ENCODE results near the gene SCAMP5.

Gene SCAMP5

DNA sequence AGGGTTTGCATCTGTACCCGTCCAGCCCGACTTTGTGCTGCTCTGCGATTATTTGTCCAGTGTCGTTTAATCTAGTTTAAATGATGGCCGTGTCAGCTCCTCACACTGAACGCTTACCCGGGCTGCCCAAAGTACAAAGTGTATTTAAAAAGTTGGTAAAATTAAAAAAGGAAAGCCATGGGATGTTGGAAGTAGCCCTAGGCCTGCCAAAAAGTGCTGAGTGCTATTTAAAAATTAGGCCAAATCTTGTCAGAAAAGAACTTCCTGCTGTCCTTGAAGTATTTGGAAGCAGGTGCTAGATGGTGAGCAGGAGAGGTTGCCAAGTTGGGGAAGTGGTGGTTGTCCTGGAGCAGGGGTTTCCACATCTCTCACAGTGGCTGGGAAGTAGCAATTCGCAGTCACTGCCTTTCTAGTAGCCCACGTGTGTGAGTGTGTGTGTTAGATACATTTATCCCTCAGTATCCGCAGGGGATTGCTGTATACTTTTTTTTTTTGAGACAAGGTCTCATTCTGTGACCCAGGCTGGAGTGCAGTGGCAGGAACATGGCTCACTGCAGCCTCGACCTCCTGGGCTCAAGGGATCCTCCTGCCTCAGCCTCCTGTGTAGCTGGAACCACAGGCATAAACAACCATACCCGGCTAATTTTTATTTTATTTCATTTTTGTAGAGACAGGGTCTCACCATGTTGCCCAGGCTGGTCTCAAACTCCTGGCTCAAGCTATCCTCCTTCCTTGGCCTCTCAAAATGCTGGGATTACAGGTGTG is 28.7 kb downstream of the SCAMP5 start:
- peak; percentile 52 for DNase-seq

DNA sequence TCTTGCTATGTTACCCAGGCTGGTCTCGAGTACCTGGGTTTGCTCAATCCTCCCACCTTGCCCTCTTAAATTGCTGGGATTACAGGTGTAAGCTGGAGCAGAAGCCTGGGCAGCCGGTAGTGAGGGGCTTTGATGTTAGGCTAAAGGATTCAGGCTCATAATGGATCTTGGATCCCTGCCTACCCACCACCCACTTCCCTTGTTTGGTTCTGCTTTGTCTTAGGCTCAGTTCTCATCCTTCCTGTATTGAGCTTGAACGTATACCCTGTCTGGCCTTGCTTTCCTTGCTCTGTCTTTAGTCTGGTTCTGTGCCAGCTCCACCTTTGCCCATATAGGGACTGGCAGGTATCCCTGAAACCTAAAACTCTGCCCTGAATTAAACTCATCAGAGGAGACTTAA is 29.7 kb downstream of the SCAMP5 start:
- no peak for DNase-seq

DNA sequence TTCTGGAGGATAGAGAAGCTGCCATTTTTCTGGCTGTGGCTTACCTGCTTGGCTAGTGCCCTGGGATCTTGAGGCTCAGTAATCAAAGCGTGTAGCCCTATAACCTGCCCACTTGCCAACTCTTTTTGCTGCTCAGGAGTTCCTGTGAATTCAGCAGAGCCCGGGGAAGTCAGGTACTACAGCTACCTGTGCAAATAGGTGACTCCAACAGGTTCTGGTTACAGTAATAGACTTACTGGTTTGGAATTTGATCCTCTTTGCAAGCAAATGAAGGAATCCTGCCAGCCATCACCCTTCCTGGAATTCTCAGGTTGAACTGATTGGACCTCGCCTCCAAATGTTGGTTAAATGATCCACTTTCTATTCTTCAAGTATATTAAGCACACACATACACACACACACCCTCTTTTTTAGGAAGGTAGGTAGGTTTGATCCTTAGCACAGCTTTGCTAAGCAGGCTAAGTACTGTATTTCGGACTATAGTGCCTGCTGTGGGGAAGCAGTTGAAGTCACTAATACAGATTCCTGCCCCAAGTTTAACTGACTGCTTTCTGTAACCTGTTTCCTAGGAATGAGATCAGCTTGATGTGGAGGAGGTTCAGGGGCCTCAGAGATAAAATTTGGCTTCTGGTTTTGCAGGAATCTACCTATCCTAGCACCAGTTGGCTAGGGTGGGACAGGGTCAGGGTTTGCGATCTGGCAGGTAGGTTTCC is 30.3 kb downstream of the SCAMP5 start:
- DNase-seq = no peak

DNA sequence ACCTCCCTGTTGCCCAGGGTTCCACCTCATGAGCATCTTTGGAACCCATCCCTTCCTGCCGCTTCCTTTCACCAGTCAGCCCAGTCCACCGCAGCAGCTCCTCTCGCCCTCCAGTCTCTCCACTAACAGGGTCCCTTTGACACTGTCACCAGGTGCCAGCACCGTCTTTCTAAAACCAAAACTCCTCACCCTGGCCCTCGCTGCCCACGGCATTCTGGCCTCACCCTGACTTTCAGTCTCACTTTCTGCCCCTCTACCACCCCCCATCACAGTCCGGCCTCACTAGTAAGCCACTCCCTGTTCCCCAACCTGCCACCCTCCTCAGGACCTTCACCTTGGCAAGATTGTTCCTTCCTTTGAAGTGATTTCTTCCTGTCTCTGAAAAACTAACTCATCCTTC is 32.2 kb downstream of the SCAMP5 start:
- no peak for DNase-seq

DNA sequence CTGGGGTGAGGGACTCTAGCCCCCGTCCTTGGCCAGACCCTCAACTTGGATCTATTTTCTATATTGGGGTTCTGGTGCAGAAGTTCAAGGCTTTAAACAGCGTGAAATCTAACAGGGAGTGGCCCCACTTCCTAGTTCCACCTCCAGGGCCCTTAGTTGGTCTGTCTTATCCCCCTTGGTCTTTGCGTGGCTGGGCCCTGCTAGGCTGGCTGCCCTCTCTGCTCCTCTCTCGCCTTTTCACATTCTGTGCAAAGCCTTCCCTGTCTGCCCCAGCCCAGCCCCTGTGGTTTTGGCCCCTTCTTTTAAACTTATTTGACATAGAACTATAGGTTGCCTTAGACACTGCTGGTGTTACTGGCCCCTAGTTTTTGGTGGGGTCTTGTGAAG is 33.6 kb downstream of the SCAMP5 start:
- DNase-seq = no peak

DNA sequence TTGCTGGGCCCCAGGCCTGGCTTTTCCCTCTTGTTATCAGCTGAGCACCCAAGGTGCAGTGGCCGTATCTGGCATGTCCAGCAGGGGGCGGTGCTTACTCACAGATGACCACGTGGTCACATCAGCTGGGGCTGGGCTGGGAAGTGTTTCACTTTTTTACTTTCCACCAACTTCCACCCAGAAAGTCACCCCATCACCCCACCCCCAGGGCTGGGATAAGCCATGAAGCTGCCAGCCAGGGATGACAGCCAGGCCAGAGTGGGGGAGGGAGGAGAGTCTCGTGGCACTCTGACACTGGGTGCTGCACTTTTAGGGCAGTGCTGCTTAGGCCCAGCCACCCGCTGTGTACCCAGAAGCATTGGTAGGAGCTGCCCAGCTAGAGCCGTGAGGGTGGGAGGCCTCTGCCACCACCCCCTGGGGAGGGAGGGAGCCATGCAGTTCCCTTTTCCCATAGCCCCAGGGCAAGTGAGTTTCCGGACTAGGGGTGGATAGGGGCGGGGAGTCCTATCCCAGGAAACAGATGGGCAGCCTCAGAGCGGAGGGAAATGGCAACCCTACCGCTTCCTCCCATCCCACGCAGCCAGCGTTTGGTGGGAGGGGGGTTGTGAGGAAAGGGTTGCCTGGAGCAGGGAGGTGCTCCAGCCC is 34.1 kb downstream of the SCAMP5 start:
- DNase-seq = peak; percentile 81

DNA sequence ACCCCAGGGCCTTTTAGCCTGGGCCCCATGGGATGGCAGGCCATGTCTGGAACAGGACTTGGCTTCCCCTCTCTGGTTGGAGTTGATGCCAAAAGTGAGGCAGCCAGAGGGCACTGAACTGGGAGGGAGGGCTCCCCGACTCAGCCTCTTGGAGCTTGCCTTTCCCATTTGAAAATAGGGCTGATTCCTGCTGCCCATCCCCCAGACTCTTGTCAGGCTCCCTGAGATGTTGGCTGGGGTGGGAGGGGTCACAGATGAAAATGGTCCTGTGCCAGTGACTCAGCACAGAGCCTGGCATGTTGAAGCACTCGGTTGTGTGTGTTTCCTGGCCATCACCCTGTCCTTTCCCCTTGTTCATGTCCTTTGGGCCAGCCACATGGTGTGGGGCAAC is 34.7 kb downstream of the SCAMP5 start:
- DNase-seq = no peak

DNA sequence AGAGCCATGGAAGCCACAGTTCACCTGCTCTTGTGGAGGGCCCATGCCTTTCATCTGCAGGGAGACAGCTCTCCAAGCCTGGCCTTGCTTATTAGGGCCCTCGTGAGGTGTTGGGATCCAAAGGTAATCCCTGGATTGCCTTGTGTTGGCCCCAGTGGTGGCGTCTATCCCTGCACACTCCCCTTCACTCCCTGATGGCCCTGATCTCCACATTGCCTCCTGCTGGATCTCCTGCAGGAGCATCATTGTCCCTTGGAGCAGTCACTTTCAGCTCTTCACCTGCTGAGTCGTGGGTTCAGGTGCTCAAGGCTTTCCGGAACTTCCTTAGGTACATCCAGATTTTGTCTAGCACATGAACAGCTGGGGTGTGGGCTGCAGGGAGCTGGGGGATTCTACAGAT is 35.1 kb downstream of the SCAMP5 start:
- no peak for DNase-seq

DNA sequence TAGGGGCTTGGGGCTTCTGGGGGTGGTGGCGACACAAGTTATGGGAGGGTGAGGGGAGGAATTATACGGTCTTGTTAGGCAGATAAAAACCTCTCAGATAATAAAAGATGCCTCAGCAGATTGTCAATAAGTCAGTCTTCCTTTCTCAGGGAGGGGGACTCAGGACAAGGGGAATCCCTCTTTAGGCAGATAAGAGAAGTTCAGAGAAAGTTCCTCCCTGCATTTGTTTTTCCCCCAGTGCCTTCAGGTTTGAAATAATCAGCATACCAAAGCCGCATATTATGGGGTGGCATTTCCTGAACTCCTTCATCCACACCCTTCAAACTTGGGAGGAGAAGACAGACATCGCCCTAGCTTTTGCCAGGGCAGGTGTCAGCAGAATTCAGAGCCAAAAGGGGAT is 36.5 kb downstream of the SCAMP5 start:
- no peak for DNase-seq

DNA sequence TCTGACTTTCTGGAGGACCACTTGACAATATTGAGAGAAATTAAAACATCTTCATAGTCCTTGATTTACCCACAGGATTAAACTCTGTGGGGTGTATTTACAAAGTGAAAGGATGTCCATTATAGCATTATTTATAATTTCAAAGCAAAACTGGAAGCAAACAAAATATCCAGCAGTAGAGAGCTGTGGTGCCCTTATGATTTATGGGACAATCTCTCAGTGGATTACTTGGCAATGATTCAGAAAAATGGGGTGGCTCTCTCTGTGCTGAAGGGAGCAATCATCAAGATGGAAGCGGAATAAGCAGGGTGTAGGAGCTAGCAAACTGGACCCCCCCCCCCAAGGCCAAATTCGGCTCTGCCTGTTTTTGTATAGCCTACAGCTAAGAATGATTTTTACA is 37.0 kb downstream of the SCAMP5 start:
- no peak for DNase-seq

DNA sequence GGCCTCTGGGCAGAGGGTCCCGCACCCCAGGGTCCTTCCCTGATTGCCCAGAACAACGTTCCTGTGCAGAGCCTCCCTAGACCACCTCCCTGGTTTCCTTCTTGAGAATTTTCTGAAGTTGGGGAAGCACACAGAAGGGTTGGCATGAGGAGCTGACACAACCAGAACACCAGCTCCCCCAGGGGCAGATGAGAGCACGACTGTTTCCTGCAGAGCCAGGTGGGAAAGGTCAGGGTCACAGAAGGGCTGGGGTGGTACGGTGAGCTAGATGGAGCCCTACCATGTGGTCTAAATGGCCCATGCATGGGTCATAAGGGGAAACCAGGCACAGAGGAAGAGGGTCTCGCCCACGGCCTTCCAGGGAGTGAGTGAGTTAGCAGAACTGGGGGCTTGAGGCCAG is 38.4 kb downstream of the SCAMP5 start:
- DNase-seq = no peak

DNA sequence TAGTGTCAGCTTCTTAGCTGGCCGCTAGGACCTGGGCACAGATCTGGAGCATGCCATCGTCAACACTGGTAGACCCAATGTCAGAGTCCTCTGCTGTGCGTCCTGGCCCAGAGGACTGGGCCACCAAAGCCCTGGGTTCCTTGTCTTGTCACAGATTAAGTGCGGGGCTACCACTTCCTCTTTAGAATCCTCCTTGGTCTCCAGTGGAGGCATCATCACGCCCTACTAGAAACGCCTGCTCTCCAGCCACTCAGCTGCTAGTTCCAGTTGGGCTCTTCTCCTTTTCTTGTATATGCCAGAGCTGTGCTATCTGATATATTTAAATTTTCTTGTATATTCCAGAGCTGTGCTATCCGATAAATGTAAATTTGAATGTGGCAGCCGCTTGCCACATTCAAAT is 39.3 kb downstream of the SCAMP5 start:
- DNase-seq = no peak

DNA sequence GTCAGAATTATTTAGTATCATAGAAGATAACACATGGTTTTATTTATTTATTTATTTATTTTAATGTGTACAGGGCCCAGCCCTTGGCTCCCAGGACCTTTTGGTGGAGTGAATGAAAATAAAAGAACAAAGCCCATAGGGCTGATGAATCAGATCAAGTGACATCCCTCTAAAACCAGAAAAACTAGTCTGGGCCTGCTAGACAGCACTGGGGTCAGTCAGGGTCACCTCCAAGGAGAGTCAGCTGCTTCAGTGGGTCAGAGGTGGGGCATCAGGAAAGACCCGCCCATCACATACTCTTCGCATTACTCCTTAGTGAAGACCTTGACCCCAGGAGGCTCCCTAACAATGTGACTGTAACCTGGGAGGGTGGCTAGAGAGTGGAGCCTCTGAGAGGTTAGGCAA is 40.9 kb downstream of the SCAMP5 start:
- DNase-seq = peak; percentile 72

DNA sequence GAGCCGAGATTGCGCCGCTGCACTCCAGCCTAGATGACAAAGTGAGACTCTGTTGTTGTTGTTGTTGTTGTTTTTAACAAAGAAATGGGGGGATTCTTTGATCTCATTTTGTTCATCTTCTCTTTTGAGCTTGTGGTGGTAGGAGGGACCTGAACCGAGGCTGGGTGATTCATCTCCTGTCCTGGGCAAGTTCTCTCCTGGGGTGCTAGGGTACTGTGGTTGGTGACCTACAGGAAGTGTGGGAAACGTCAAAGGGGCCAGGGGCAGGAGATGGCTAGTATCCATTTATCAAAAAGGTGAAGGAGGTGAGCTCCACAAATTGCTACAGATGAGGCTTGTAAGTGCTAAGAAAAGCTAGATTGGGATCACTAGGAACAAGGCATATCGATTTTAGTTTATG is 42.3 kb downstream of the SCAMP5 start:
- no peak for DNase-seq

DNA sequence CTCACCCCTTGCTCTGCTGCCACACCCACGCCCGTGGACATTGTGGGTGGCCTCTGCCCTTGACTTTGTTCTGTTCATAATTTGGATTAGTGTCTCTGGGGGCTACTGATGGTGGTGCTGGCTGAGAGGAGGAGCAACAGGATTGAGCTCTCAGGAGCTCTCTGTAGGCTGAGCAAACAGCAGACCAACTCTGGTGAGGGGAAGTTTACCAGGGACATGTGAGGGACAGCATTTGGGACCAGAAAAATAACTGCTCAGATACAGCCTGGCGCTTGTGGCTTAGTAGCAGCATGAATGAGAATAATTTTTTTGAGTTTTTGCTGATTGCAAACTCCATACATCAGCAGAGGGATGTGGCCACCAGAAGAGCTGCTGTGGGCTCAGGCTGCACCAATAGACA is 42.9 kb downstream of the SCAMP5 start:
- DNase-seq = no peak

DNA sequence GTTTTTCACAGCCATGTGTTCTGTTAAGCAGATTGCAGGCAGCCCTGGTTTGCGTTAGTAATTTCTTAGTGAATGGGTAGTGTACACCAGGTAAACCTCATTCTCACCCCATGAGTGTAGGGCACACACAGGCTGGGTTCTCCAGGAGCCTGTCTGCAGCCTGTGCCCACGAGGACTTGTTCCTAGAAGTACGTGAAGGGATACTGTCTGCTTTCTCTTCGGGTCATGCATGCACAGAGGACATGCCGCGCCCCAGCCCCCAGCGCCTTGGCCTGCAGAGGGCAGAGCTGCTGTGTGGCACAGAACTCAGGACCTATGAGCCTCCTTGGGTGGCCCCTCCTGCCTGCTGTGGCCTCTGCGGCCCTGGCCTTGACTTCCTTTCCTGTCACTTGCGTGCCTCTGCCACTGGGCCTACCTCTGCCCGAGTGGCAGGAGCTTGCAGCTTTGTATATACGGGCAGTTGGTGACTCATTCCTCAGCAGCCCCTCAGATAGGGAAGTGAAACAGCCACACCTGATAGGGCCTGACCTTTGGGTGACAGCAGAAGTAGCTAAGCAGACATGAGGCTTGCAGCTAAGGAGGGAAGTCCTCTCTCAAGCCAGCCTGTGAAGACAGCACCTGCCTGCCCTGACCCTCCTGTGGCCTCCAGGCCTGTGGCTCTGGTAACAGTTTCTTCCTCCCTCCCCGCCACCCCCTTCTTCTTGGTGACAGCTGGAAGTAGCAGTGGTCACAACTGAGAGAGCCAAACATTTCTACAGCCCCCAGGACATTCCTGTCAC is 47.6 kb downstream of the SCAMP5 start:
- peak; percentile 72 for DNase-seq

DNA sequence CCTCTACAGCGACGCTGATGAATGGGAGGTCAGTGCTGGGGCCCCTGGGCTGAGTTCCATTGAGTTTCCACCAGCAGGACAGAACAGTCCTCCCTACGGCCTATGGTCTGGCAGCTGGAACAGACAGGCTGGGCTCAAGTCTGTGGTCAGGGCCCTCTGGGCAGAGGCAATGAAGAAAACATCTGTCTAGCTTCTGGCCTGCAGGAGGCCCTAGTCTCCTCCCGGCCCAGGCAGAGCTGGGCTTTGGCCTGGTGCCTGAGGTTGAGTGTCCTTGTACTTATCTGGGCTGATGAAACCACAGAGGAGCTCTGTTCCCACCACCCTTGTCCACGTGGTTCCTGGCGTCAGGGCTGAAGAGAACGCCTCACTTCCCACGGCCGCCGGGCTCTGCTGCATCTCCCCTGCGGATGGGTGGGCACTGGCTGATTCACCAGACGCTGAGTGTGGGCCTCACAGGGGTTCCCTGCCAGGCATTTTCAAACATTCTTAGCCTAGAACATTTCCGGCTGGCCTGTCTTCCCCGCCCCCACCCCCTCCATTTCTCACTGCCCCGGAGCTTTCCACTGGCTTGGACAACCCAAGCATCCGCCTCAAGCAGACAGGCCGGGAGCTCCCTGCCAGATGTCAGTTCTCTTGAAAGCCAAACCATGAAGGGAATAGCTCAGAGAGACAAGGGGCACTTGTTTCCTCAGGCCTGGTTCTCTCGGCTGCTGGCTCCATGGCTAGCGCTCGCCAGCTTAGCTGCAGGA is 48.3 kb downstream of the SCAMP5 start:
- DNase-seq = peak; percentile 41

DNA sequence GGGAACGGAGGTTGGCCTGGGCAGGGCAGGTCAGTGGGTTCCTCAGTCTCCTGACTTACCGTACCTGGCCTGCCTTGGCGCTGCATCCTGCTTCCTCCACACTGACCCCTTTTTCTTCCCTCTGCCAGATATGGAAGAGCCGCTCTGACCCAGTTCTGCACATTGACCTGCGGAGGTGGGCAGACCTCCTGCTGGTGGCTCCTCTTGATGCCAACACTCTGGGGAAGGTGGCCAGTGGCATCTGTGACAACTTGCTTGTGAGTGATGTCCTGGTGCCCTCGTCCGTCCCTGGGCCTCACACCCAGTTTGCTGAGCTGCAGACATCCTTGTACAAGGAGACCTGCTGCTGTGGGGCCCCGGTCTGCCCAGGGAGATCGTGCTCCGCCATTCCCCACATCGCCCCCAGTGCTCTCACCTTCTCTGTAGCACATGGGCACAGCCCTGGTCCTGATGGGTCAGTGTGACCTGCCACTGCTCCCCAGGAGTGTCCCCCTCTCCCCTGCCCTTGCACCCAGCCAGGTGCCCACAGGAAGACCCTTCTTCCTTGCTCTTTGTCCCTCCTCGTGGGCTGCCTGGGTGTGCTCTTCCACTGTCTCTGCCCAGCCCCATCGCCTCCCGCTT is 49.0 kb downstream of the SCAMP5 start:
- no peak for DNase-seq

DNA sequence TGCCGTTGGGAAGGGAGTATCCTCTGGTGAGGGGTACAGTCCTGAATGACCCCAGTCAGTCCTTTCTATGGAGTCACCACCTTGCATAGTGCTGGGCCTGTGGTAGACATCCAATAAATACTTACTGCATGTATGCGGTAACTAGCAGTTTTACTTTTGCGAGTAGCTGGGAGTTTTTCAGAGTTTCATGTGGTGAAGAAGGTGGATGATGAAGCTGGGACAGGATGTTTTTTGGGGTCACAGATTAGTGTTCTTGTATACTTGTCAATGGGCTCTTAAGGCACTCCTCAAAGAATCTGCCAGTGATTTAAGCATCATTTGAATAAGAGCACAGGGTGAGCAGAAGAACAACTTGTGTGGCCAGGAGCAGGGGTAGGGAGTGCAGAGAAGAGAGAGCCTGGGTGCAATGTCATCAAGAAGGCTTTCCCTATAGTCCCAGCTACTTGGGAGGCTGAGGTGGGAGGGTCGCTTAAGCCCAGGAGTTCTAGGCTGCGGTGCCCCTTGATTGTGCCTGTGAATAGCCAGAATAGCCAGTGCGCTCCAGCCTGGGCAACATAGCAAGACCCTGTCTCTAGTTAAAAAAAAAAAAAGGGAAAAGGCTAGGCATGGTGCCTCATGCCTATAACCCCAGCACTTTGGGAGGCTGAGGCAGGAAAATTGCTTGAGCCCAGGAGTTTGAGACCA is 50.1 kb downstream of the SCAMP5 start:
- DNase-seq = no peak

DNA sequence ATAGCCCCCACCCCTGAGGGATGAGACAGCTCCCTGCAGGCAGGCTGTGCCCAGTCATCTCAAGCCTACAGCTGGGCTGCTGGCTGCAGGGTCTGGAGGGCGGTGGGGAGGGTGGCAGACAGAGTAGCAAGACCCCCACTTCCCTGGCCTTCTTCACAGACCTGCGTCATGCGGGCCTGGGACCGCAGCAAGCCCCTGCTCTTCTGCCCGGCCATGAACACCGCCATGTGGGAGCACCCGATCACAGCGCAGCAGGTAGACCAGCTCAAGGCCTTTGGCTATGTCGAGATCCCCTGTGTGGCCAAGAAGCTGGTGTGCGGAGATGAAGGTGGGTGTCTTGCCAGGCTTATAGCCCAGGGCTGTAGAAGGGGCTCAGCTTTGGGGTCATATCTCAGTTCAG is 53.0 kb downstream of the SCAMP5 start:
- no peak for DNase-seq

DNA sequence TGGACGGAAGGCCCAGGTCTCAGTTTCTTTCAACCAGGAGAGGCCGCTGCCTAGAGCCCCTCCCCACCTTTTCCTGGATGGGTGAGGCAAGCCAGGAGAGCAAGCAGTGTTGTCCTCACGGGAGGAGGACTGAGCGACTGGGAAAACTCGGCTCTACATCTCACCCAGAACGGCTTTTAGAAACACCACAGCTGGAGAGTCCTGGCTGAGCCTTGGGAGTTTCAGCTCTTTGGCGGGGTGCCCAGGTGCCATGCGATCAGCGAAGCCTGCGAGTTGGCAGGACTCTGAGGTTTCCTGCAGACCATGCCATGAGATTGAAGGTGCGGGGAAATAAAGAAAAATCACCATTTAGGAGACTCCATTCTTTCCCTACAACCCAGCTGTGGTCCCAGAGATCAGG is 54.0 kb downstream of the SCAMP5 start:
- no peak for DNase-seq

DNA sequence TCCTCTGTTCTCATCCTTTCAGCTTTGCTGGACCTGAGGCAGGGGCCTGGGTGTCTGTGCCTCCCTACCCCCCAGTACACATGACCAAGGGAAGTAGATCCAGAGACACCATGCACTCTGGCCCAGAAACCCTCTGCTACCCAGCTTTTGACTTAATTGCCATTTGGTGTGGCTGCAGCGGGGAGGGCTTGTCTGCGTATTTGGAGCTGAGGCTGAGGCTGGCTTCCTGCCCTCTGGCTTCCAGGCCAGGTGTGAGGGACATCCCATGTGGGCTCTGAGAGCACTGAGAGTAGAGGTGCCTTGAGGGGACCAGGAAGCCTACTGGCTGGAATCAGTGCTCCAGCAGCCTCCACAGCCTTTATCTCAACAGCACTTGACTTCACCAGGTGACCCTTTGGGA is 54.9 kb downstream of the SCAMP5 start:
- DNase-seq = no peak
